ENCODE data around the gene TACSTD2.
"Not testable (repeated sequence)": the region's sequence is repeated elsewhere in the genome, so short reads cannot be mapped to it uniquely, and the experiment has no call there.

DNA sequence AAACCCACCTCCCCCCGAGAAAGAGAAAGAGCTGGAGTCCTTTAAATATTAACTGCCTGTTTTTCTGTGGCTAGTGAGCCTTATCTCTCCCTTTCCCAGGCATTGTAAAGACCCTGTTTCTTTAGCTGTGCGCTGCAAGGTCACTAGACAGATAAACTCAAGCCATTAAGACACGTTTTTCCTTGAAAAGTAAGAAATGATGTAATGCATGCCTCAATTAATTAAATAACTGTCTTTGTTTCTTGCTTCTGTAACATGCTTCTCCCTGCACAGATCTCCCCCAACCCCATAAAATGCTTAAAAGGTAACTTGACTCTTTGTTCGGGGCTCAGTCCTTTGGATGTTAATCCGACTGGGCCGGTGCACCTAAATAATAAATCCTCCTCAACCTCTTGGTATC is 27.8 kb downstream of the TACSTD2 start:
- TF ChIP-seq, protein P1, sequence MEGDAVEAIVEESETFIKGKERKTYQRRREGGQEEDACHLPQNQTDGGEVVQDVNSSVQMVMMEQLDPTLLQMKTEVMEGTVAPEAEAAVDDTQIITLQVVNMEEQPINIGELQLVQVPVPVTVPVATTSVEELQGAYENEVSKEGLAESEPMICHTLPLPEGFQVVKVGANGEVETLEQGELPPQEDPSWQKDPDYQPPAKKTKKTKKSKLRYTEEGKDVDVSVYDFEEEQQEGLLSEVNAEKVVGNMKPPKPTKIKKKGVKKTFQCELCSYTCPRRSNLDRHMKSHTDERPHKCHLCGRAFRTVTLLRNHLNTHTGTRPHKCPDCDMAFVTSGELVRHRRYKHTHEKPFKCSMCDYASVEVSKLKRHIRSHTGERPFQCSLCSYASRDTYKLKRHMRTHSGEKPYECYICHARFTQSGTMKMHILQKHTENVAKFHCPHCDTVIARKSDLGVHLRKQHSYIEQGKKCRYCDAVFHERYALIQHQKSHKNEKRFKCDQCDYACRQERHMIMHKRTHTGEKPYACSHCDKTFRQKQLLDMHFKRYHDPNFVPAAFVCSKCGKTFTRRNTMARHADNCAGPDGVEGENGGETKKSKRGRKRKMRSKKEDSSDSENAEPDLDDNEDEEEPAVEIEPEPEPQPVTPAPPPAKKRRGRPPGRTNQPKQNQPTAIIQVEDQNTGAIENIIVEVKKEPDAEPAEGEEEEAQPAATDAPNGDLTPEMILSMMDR (conservative IDR thresholded peaks at IDR 0.05; ENCODE audit: low read length), result not testable (repeated sequence)
- TF ChIP-seq EZH2phosphoT487 (IDR thresholded peaks at IDR 0.05; ENCODE audit: borderline replicate concordance), result not testable (repeated sequence)
